A549 treated with Mapracorat at 1 μM for 4 hours (cell line): Measurements from ENCODE around the gene CWF19L1. TPM values are rescaled to one million over a fixed set of nuclear protein-coding genes. Genes with fewer than 3 reads are reported as not detected.

ENCODE experiments used
- total RNA-seq: library from RNA; stranded (reverse); fragments of 200-300 nt; extraction: Qiagen RNA extraction; gene quantifications from 5 replicates; pipeline ENCODE4 v1.2.3, GENCODE V29; 2022

Gene CWF19L1
- total RNA-seq, result 19.3 to 24.6 TPM (median 19.5 TPM) in 5 replicates

DNA sequence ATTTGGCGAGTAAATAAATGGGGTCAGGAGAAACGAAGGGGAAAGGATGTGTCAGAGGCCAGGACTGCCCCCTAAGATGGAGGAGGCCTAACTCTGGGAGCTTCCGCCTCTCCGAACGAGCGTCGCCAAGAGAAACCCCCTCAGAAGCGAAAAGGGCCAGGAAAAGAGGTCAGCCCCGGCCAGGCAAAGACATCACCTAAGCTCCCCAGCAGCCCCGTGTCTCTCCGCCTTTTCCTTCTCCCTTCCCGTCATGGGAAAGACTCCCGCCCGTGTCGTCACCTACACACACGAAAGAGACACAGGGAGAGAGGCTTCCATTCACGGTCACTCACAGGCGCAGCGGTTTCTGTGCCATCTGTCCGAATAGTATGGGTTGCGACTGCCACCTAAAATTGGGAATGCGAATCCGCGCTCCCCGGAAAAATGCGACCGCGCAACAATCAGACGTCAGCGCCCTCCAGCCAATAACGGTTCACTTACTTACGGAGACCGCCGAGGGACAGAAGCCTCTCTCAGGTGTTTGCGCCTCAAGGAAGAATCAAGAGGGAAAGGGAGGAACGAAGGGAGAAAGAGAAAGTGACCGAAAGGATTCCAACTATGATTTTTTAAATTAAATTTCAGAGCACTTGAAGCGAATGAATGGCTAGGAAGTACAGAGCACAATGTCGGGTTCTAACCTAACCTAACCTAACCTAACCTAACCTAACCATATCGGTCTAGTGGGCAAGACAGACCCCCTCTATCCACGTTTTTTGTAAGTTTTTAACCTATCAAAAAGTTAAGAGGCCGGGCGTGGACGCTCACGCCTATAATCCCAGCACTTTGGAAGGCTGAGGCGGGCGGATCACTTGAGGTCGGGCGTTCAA is at the start of gene CWF19L1:
TSS of gene CWF19L1 (minus strand) at position 400 of the 866 bp plus-strand sequence. CDS start at position 355, 45 bp downstream.

DNA sequence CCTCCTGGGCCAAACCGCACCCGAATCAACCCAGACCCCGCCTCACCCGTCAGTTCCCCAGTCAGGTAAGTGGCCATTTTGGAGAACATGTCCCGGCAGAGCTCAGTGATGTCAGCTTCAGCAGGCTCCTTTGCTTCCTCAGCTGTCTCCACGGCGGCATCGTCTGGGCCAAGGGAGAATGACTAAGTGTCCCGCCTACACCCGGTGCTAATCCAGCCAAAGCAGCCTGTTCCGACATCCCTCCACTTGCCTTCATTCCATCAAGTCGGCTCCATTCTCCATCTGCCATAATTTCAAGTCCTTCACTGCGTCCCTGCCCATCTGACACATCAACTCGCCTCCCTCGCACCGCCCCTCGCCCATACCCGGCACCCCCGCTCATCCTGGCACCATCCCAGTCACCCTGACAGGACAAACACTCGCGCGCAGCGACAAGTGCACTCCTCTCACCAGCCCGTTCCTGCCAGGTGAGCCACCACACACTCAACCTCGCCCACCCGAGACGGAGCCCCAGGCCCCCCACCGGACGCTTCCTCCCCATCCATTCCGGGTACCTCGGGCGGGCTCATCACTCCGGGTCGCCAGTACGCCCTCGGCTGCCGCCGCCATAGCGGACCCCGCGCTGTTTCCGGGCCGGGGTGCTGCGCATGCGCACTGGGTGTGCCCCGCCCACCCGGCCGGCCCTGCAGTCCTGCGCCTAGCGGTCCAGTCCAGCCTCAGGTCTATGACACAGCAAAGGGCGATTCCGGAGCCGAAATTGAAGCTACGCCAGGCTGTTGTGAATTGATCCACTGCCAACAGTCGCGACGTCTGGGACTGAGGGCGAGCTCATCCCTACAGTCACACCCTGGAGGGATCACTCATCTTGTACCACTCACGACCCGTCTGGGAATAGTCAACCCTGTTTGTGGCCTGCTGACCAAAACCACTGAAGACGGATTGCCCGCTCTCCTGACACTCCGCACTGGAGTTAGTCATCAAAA is 18.9 kb upstream of the CWF19L1 start, which contains the start of gene BLOC1S2:
TSS of gene BLOC1S2 (minus strand) at position 630 of the 983 bp plus-strand sequence. CDS start at position 609, 21 bp downstream.

DNA sequence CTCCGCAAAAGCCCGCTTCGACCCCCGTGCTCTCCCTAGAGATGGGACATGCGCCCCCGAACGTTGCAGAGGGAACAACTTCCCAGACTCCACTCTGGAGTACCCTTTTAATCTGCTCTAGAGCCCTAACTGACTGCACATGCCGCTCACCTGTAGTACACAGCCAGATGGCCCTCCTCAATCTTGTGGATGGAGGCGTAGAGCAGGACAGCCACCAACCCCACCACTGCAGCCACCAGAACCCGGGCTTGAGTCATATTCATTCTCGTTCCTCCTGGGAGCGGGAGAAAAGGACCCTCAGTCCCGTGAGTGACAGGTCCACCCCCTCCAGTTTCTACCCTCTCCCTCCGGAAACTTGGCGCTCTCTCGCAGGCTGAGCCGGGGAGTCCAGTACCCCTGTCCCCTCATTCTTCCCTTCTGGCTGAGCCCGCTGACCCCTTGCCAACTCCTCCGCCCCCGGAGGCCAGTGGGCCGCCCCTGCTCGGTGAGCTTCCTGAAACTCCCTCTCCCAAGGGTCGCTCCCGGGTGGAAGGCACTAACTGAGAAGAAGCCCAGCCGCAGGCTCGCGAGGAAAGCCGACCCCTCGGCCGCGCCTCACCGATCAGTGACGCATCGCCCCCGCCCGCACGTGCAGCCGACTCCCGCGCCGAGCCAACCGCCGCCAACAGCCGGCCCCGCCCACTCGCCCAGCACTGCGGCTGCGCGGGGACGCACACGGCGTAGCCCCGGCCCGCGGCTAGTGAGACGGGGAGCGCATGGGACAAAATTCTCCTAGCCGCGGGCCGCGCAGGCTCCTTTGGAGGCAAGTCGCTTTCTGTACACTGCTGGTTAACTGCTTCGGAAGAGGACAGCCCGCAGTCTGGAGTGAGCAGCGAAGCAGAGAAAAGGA is 81.8 kb downstream of the CWF19L1 start, which contains the start of gene ERLIN1:
TSS of gene ERLIN1 (minus strand) at position 666 of the 889 bp plus-strand sequence. CDS start at position 263, 403 bp downstream.

Other genes starting within 250 kb of the CWF19L1 start
- 0.15 to 0.45 TPM (median 0.35 TPM) in 5 replicates for gene CPN1, start 185.8 kb downstream of the CWF19L1 start, total RNA-seq
- 41.1 to 59.5 TPM (median 50.9 TPM) in 5 replicates for gene ERLIN1, start 81.6 kb downstream of the CWF19L1 start, total RNA-seq
- gene CHUK, start 38.0 kb downstream of the CWF19L1 start, total RNA-seq, result 17.9 to 21.8 TPM (median 20.9 TPM) in 5 replicates
- 87.0 to 112 TPM (median 99.2 TPM) in 5 replicates for gene BLOC1S2, start 19.0 kb upstream of the CWF19L1 start, total RNA-seq
- 0.06 to 0.21 TPM (median 0.09 TPM) in 5 replicates for gene PKD2L1, start 62.6 kb upstream of the CWF19L1 start, total RNA-seq
- 130 to 179 TPM (median 166 TPM) in 5 replicates for gene SCD, start 79.6 kb upstream of the CWF19L1 start, total RNA-seq
- 0.06 TPM in 1 of 5 replicates, not detected in the others for gene WNT8B, start 195.4 kb upstream of the CWF19L1 start, total RNA-seq